LNCAP (cell line): ENCODE measurements around the gene CCT3.

ENCODE experiments used
- TF ChIP-seq, protein P1 (sequence below): fragments of 450-650 bp; IDR thresholded peaks from 2 replicates; pipeline ENCODE4 v1.5.1; 2017; ENCODE audit warnings: mild to moderate bottlenecking

The CCT3 gene

GRCh38 chr1:156365754-156366153 is 27.7 kb upstream of the CCT3 start:
- TF ChIP-seq, protein P1, sequence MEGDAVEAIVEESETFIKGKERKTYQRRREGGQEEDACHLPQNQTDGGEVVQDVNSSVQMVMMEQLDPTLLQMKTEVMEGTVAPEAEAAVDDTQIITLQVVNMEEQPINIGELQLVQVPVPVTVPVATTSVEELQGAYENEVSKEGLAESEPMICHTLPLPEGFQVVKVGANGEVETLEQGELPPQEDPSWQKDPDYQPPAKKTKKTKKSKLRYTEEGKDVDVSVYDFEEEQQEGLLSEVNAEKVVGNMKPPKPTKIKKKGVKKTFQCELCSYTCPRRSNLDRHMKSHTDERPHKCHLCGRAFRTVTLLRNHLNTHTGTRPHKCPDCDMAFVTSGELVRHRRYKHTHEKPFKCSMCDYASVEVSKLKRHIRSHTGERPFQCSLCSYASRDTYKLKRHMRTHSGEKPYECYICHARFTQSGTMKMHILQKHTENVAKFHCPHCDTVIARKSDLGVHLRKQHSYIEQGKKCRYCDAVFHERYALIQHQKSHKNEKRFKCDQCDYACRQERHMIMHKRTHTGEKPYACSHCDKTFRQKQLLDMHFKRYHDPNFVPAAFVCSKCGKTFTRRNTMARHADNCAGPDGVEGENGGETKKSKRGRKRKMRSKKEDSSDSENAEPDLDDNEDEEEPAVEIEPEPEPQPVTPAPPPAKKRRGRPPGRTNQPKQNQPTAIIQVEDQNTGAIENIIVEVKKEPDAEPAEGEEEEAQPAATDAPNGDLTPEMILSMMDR: no peak

DNA sequence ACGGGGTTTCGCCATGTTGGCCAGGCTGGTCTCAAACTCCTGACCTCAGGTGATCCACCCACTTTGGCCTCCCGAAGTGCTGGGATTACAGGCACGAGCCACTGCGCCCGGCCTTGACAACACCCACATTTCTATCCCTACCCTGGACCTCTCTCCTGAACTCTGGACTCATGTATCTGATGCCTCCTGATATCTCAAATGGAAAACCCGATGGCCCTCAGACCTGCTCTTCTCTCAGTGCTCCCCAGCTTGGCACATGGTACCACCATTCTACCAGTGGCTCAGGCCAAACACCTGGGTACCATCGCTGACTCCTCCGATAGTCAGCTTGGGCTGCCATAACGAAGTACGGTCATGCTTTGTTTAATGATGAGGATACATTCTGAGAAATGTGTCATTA is 22.4 kb upstream of the CCT3 start:
- TF ChIP-seq, protein P1: no peak

DNA sequence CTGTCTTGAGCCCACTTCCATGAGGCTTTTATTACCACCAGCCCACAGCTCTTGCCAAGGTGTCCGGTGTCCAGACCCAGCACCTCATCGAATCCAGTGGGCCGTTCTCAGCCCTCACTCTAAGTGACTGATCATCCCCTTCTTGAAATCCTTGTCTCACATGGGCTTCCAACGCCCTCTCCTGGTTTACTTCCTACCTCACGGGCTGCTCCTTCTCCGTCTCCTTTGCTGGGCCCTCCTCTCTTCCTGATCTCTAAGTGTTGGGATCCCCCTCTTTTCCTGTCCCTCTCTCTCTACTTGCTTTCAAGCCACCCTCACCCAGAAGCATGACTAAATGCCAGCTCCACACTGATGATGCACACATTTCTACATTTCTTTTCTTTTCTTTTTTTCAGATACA is 21.9 kb upstream of the CCT3 start:
- TF ChIP-seq, protein P1: no peak

GRCh38 chr1:156359249-156359648 is 21.2 kb upstream of the CCT3 start:
- TF ChIP-seq, protein P1: no peak

GRCh38 chr1:156358641-156359040 is 20.5 kb upstream of the CCT3 start:
- TF ChIP-seq, protein P1: no peak

GRCh38 chr1:156357977-156358376 is 19.9 kb upstream of the CCT3 start:
- TF ChIP-seq, protein P1: no peak

DNA sequence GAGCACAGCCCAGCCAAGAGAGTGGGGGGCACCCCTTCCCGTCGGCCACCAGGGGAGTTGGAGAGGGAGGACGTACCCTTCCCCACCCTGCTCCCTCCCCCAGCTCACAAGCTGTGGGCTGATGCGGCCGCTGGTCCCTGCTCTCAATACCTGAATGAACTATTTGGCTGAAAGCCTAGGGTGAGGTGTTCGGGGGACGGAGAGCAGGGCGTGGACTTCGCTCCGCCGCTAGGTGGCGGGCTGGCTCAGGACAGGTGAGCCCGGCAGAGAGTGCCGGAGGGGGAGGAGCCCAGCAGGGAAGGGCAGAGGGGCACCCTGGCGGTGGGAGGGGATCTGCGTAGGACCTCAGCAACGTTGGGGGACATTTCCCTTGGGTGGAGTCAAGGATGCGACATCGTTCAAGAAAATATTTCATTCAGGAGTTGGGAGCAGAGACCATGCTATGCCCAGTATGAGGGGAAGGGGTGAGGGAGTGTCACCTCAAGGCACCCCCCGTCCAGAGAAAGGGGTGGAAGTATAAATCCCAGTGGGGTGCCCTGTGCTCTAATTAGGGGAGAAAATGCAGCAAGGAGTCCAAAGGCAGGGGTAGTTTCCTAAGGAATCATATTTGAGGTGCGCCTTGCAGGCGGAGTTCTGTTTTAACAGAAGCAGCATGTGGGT is 18.9 kb upstream of the CCT3 start:
- TF ChIP-seq, protein P1: peak; percentile 99
